Measurements from ENCODE around the gene NBPF1.
A peak's percentile ranks its signal among the peaks of the same experiment; 100 is the strongest.
"Not testable (repeated sequence)": the region's sequence is repeated elsewhere in the genome, so short reads cannot be mapped to it uniquely, and the experiment has no call there.

NBPF1 gene

DNA sequence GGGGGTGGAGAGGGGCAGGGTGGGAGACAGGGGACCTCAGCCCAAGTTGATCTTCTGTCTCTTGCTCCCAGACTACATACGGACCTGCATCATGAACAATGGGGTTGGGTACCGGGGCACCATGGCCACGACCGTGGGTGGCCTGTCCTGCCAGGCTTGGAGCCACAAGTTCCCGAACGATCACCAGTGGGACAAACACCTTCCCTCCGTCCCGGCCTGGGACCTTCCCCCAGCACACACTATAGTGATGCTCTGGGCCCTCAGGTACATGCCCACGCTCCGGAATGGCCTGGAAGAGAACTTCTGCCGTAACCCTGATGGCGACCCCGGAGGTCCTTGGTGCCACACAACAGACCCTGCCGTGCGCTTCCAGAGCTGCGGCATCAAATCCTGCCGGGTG, 33.4 kb upstream of the NBPF1 start:
- not testable (repeated sequence) for H3K27me3 ChIP-seq (ENCODE audit: control insufficient read depth in 1 of 2, insufficient read depth in 2 of 2, low read length in 2 of 2); H3K27ac ChIP-seq (ENCODE audit: low read length); H3K9me3 ChIP-seq (ENCODE audit: control insufficient read depth in 2 of 2, low read length in 2 of 2); H3K4me3 ChIP-seq (ENCODE audit: low read length in 2 of 2); H3K9ac ChIP-seq (ENCODE audit: low read length in 2 of 2); H3K36me3 ChIP-seq (ENCODE audit: control insufficient read depth in 2 of 2, insufficient read depth in 2 of 2, low read length in 2 of 2)
- peaks cover 34% of the 10 kb centered on the region for H3K4me1 ChIP-seq (ENCODE audit: control insufficient read depth, insufficient read depth, low read length)

DNA sequence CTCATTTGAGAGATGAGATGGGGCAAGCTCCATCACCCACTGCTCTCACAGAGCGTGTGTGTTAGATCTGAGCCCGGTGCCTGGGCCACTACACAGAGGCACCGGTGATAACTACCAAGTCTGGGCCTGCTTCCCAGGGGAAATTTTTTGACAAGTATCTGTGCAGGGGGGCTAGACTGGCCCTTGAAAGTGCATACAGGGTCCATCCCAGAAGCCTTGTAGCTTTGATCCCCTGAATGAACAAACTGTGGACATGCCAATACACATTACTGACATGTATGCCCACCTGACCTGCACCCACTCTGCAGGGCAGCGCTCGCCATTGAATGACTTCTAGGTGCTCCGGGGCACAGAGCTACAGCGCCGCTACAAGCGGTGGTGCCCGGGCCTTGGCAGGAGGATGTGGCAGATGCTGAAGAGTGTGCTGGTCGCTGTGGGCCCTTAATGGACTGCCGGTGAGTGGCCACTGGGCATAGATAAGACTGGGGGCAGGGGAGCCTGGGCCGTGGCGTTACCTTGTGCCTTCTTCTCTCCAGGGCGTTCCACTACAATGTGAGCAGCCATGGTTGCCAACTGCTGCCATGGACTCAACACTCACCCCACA, 32.8 kb upstream of the NBPF1 start:
- not testable (repeated sequence) for H3K36me3 ChIP-seq (ENCODE audit: control insufficient read depth in 2 of 2, insufficient read depth in 2 of 2, low read length in 2 of 2); H3K27ac ChIP-seq (ENCODE audit: low read length); H3K9ac ChIP-seq (ENCODE audit: low read length in 2 of 2); H3K4me3 ChIP-seq (ENCODE audit: low read length in 2 of 2); H3K27me3 ChIP-seq (ENCODE audit: control insufficient read depth in 1 of 2, insufficient read depth in 2 of 2, low read length in 2 of 2); H3K9me3 ChIP-seq (ENCODE audit: control insufficient read depth in 2 of 2, low read length in 2 of 2)
- peaks cover 34% of the 10 kb centered on the region for H3K4me1 ChIP-seq (ENCODE audit: control insufficient read depth, insufficient read depth, low read length)

DNA sequence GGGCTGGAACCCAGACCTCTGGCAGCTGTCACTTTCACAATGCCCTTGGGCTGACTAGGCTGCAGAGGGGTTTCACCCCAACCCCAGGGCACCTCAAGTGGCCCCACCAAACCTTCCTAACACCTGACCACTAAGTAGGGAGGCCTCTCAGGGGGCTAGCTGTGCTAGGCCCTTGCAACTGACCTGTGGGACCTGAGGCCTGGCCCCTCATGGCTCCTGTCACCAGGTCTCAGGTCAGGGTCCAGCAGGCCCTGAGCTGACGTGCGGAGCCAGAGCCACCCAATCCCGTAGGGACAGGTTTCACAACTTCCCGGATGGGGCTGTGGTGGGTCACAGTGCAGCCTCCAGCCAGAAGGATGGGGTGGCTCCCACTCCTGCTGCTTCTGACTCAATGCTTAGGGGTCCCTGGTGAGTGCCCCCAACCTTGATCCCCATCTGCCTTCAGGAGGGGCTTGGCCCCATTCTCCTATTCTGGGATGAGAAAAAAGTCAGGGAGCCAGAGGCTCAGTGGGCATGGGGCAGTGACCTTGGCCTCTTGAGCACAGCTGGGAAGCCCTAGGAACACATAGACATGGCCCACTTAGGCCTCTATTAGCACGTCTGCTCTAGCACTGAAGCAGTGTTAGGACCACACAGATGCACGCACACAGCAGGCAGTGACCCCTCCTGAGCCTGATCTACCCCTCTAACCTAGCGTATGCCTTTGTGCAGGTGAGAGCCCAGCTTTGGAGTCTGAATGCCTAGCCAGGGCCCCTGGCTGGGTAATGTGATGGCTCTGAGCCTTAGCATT, 32.1 kb upstream of the NBPF1 start:
- not testable (repeated sequence) for H3K9me3 ChIP-seq (ENCODE audit: control insufficient read depth in 2 of 2, low read length in 2 of 2); H3K36me3 ChIP-seq (ENCODE audit: control insufficient read depth in 2 of 2, insufficient read depth in 2 of 2, low read length in 2 of 2); H3K27me3 ChIP-seq (ENCODE audit: control insufficient read depth in 1 of 2, insufficient read depth in 2 of 2, low read length in 2 of 2)
- H3K4me1 ChIP-seq (ENCODE audit: control insufficient read depth, insufficient read depth, low read length): peaks cover 34% of the 10 kb centered on the region
- peak overlapping the region; percentile 95 to 100 for H3K9ac ChIP-seq (ENCODE audit: low read length in 2 of 2)
- peak overlapping the region; percentile 92 for H3K27ac ChIP-seq (ENCODE audit: low read length)
- peak overlapping the region; percentile 94 to 100 for H3K4me3 ChIP-seq (ENCODE audit: low read length in 2 of 2)

DNA sequence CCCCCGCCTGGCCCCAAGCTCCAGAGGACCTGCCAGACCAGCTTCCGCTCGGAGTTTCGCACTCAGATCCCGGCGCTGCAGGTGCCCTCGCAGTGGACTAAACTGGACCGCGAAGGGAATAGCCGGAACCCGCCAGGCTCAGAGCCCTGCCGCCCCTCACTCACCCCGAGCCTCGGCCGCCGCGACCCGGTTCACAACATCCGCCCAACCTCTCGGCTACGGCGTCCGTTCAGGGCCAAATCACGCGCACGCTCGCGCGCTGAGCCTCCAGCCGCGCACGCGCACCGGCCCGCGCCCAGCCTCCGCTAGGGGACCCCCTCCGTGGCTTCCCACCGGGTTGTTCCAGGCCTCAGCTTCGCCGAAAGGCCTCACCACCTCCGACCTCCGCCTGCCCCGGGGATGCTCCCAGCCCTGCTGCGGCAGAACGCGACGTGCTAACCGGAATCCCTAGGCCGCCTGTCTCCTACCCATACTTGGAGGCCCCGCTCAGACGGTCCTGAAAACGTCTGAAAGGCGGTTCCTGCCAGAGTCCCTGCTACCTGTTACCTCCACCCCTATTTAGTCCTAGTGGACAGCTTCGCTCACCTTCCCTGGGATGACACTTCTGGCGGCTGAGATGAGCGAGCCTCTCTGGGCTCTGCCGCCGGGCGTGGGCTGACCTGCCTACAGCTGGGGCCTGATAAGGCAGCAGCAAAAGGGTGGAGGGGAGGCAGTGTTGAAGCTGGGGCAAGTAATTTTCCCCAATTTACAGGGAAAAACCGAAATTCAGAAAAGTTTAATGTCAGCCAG, 31.3 kb upstream of the NBPF1 start:
- H3K36me3 ChIP-seq (ENCODE audit: control insufficient read depth in 2 of 2, insufficient read depth in 2 of 2, low read length in 2 of 2); H3K9me3 ChIP-seq (ENCODE audit: control insufficient read depth in 2 of 2, low read length in 2 of 2); H3K27me3 ChIP-seq (ENCODE audit: control insufficient read depth in 1 of 2, insufficient read depth in 2 of 2, low read length in 2 of 2): not testable (repeated sequence)
- H3K4me3 ChIP-seq (ENCODE audit: low read length in 2 of 2): peak overlapping the region; percentile 94 to 100
- H3K4me1 ChIP-seq (ENCODE audit: control insufficient read depth, insufficient read depth, low read length): peaks cover 34% of the 10 kb centered on the region
- peak overlapping the region; percentile 92 for H3K27ac ChIP-seq (ENCODE audit: low read length)
- H3K9ac ChIP-seq (ENCODE audit: low read length in 2 of 2): peak overlapping the region; percentile 95 to 100

DNA sequence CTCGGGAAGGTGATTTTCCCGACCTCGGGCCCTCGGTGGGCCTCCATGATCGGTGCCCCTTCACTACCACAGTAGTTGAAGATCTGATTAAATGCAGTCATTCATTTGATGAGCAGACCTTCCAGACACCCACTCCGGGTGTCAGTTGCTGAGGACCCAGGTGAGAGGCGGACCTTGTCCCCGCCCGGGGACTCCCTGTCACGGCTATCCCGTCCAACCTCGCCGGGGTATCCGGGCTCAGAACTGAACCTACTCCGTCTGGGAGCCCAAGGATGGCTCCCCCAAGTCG, 30.8 kb upstream of the NBPF1 start:
- Histone ChIP-seq H3K27me3 (ENCODE audit: control insufficient read depth in 1 of 2, insufficient read depth in 2 of 2, low read length in 2 of 2) (peaks cover 0 to 4% of the 10 kb centered on the region in 2 donors), H3K4me1 (ENCODE audit: control insufficient read depth, insufficient read depth, low read length) (peaks cover 34% of the 10 kb centered on the region), H3K4me3 (ENCODE audit: low read length in 2 of 2) (peak overlapping the region; percentile 94 to 100), H3K9ac (ENCODE audit: low read length in 2 of 2) (peak overlapping the region; percentile 95 to 100), H3K36me3 (ENCODE audit: control insufficient read depth in 2 of 2, insufficient read depth in 2 of 2, low read length in 2 of 2) (peaks cover 0 to 3% of the 10 kb centered on the region in 2 donors), H3K9me3 (ENCODE audit: control insufficient read depth in 2 of 2, low read length in 2 of 2) (no peaks in the 10 kb centered on the region), H3K27ac (ENCODE audit: low read length) (peak overlapping the region; percentile 92)

DNA sequence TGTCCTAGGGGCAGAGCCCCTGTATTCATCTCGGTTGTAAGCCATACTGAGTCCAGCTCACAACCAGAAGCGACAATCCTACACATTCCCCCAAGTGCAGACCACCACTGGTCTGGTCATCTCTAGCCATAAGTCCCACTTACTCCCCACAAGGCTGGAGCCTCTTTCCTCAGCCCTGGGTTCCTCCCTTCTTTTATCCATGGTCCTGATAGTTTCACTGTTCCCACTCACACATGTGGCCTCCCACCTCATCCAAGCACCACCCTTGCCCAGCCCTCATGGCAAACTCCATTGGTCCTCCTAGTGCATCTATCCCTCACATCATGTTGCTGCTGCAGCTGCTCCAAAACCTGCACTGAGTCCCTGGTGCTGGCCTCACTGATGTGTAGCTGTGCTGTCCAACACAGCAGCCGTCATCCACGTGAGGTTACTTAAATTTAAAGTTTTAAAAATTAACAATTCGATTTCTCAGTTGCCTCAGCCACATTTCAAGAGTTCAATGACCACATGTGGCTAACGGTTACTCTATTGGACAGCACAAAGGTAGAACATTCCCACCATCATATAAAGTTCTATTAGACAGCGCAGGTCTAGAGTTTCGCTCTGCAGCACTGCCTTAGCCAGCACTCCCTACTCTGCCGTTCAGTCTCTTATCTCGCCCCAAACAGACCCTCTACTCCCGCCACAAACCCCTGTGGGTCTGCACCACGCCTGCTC, 30.3 kb upstream of the NBPF1 start:
- H3K4me3 ChIP-seq (ENCODE audit: low read length in 2 of 2): peak overlapping the region; percentile 94 to 100
- not testable (repeated sequence) for H3K36me3 ChIP-seq (ENCODE audit: control insufficient read depth in 2 of 2, insufficient read depth in 2 of 2, low read length in 2 of 2); H3K27me3 ChIP-seq (ENCODE audit: control insufficient read depth in 1 of 2, insufficient read depth in 2 of 2, low read length in 2 of 2); H3K9me3 ChIP-seq (ENCODE audit: control insufficient read depth in 2 of 2, low read length in 2 of 2)
- peaks cover 36% of the 10 kb centered on the region for H3K4me1 ChIP-seq (ENCODE audit: control insufficient read depth, insufficient read depth, low read length)
- H3K9ac ChIP-seq (ENCODE audit: low read length in 2 of 2): peak overlapping the region; percentile 95 to 100
- peak overlapping the region; percentile 92 for H3K27ac ChIP-seq (ENCODE audit: low read length)

DNA sequence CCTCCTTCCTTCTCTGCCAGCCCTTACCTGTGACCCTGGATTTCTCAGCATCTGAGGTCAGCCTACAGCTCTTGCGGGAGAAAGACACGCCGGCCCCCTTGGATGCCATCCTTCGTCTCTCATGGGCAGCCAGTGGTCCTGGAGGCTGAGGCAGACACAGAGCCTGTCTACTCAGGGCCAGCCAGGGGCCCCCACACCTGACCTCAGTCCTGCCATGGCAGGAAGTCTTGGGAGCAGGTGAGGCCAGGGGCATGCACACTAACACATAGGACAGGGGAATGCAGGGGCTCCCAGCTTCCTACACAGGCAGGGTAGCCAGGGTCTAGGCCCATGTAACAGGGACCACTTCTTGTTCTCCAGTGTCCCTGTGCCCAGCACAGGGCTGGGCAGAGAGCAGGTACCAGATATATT, 29.6 kb upstream of the NBPF1 start:
- H3K9me3 ChIP-seq (ENCODE audit: control insufficient read depth in 2 of 2, low read length in 2 of 2); H3K27me3 ChIP-seq (ENCODE audit: control insufficient read depth in 1 of 2, insufficient read depth in 2 of 2, low read length in 2 of 2); H3K36me3 ChIP-seq (ENCODE audit: control insufficient read depth in 2 of 2, insufficient read depth in 2 of 2, low read length in 2 of 2): not testable (repeated sequence)
- H3K27ac ChIP-seq (ENCODE audit: low read length): peak overlapping the region; percentile 24
- H3K4me1 ChIP-seq (ENCODE audit: control insufficient read depth, insufficient read depth, low read length): peaks cover 36% of the 10 kb centered on the region
- peak overlapping the region; percentile 95 to 100 for H3K9ac ChIP-seq (ENCODE audit: low read length in 2 of 2)
- peak overlapping the region; percentile 94 to 100 for H3K4me3 ChIP-seq (ENCODE audit: low read length in 2 of 2)

DNA sequence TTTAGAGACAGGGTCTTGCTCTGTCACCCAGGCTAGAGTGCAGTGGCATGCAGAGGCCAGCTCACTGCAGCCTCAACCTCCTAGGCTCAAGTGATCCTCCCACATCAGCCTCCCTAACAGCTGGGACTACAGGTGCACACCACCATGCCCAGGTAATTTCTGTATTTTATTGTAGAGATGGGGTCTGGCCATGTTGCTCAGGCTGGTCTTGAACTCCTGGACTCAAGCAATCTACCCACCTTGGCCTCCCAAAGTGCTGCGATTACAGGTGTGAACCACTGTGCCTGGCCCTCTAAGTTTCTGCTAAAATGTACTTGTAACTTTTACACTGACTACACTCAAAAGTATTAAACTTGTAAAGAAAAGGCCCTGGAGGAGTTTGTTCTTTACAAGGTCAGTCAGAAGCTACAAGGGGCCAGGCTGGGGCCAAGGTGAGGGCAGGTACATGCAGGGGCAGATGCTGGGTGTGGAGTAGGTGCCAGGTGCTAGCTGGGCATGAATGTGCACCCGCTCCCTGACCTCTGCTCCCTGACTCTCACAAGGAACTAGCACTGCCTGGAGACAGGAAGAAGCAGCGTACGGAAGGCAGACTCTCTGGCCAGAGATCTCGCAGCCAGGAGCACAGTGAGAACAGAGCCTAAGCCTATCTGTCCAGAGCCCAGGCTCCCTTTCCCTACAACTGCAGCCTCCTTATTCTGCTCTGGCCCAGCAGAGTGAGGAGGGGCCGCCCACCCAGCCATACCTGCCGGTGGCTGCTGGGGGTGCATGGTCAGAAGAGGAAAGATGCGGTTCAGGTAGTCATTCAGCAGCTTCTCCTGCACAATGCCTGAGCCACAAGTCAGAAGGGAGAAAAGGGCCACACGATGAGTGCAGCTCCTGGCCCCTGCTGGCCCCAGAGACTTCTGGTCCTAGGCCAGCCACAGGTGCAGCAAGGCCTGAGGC, 28.9 kb upstream of the NBPF1 start:
- peak overlapping the region in 1 of 2 donors; percentile 100 for H3K9ac ChIP-seq (ENCODE audit: low read length in 2 of 2)
- H3K36me3 ChIP-seq (ENCODE audit: control insufficient read depth in 2 of 2, insufficient read depth in 2 of 2, low read length in 2 of 2); H3K27me3 ChIP-seq (ENCODE audit: control insufficient read depth in 1 of 2, insufficient read depth in 2 of 2, low read length in 2 of 2); H3K9me3 ChIP-seq (ENCODE audit: control insufficient read depth in 2 of 2, low read length in 2 of 2); H3K27ac ChIP-seq (ENCODE audit: low read length): not testable (repeated sequence)
- H3K4me3 ChIP-seq (ENCODE audit: low read length in 2 of 2): peak overlapping the region in 1 of 2 donors; percentile 100
- peaks cover 36% of the 10 kb centered on the region for H3K4me1 ChIP-seq (ENCODE audit: control insufficient read depth, insufficient read depth, low read length)

DNA sequence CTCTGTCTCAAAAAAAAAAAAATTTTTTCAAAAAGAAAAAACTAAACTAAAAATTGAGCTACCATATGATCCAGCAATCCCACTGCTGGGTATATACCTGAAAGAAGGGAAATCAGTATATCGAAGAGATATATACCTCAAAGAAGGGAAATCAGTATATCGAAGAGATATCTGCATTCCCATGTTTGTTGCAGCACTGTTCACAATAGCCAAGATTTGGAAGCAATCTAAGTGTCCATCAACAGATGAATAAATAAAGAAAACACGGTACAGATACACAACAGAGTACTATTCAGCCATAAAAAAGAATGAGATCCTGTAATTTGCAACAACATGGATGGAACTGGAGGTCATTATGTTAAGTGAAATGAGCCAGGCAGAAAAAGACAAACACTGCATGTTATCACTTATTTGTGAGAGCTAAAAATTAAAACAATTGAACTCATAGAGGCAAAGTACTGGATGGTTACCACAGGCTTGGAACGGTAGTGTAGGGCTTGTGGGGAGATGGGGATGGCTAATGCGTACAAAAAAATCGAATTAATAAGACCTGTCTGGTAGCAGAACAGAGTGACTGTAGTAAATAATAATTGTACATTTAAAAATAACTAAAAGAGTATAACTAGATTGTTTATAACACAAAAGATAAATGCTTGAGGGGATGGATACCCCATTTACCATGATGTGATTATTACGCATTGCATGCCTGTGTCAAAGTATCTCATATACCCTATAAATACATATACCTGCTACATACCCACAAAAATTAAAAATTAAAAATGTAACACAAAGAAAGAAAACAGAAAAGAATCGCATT, 28.0 kb upstream of the NBPF1 start:
- not testable (repeated sequence) for H3K36me3 ChIP-seq (ENCODE audit: control insufficient read depth in 2 of 2, insufficient read depth in 2 of 2, low read length in 2 of 2); H3K4me3 ChIP-seq (ENCODE audit: low read length in 2 of 2); H3K27me3 ChIP-seq (ENCODE audit: control insufficient read depth in 1 of 2, insufficient read depth in 2 of 2, low read length in 2 of 2); H3K9ac ChIP-seq (ENCODE audit: low read length in 2 of 2); H3K9me3 ChIP-seq (ENCODE audit: control insufficient read depth in 2 of 2, low read length in 2 of 2); H3K27ac ChIP-seq (ENCODE audit: low read length)
- H3K4me1 ChIP-seq (ENCODE audit: control insufficient read depth, insufficient read depth, low read length): peaks cover 36% of the 10 kb centered on the region
